ENCODE data around the gene ZNF622. TPM values are rescaled to one million over a fixed set of nuclear protein-coding genes. Genes with fewer than 3 reads are reported as not detected.

Gene ZNF622
- polyA plus RNA-seq, 1 donor (not counting 4 experiments of a cell fraction or from before 2014, with no cell fraction given): 23.1 TPM

DNA sequence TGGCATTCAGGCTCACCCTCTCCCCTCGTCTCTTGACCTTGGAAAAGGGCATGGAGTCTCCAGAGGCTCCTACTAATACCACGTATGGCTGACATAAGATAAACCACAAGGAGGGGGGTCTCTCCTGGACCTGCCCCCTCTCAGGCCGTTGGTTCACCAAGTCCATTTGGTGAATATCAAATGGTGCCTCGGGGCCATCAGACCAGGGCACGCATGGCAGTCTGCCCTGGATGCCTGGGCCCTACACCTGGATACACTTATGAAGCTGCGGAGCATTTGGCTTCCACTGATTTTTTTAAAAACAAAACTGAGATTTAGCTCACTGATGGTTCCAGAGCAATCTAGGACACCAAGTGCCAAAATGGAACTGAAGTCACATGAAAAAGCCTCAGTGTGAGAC is 40.3 kb upstream of the ZNF622 start:
- no peaks in the 10 kb centered on the region for H3K79me2 ChIP-seq (ENCODE audit: control insufficient read depth, insufficient read depth, low read length)
- no peaks in the 10 kb centered on the region for H3K27me3 ChIP-seq (ENCODE audit: control insufficient read depth, extremely low read depth, insufficient read depth, low read length)
- no peak overlapping the region for H2AFZ ChIP-seq (ENCODE audit: control insufficient read depth, low read length)
- no peak overlapping the region for H3K4me2 ChIP-seq (ENCODE audit: control insufficient read depth, extremely low read depth, insufficient read depth, low read depth, low read length)
- H3K9me1 ChIP-seq (ENCODE audit: control insufficient read depth, extremely low read depth, insufficient read depth, low read length): peaks cover 3% of the 10 kb centered on the region
- H3K4me1 ChIP-seq (ENCODE audit: control insufficient read depth, extremely low read depth, insufficient read depth, low read length): peaks cover 19% of the 10 kb centered on the region
- no peaks in the 10 kb centered on the region for H3K9me3 ChIP-seq (ENCODE audit: control insufficient read depth, low read depth, low read length)
- H3K36me3 ChIP-seq (ENCODE audit: control insufficient read depth in 2 of 2, extremely low read depth in 1 of 2, insufficient read depth in 2 of 2, low read length in 2 of 2): no peaks in the 10 kb centered on the region
- H3K27ac ChIP-seq (ENCODE audit: control insufficient read depth, insufficient read depth, low read length): no peak overlapping the region
- dilution Hi-C loops (cut with MboI; ENCODE audit: extremely low pct_ligation_motif_present, low sequenced_read_pairs): no loop called here
- TF ChIP-seq, protein P1, sequence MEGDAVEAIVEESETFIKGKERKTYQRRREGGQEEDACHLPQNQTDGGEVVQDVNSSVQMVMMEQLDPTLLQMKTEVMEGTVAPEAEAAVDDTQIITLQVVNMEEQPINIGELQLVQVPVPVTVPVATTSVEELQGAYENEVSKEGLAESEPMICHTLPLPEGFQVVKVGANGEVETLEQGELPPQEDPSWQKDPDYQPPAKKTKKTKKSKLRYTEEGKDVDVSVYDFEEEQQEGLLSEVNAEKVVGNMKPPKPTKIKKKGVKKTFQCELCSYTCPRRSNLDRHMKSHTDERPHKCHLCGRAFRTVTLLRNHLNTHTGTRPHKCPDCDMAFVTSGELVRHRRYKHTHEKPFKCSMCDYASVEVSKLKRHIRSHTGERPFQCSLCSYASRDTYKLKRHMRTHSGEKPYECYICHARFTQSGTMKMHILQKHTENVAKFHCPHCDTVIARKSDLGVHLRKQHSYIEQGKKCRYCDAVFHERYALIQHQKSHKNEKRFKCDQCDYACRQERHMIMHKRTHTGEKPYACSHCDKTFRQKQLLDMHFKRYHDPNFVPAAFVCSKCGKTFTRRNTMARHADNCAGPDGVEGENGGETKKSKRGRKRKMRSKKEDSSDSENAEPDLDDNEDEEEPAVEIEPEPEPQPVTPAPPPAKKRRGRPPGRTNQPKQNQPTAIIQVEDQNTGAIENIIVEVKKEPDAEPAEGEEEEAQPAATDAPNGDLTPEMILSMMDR (optimal IDR thresholded peaks at IDR 0.05 in 1 of 3, IDR thresholded peaks at IDR 0.05 in 1 of 3, conservative IDR thresholded peaks at IDR 0.05 in 1 of 3; ENCODE audit: extremely low read depth in 1 of 3, insufficient read depth in 2 of 3, low read length in 3 of 3): no peak
- no peak for TF ChIP-seq EZH2 (IDR thresholded peaks at IDR 0.05; ENCODE audit: low read length)
- H3K9ac ChIP-seq (ENCODE audit: control insufficient read depth, extremely low read depth, insufficient read depth, low read length): no peak overlapping the region
- FAIRE-seq (no peak), DNase-seq (ENCODE audit: low read depth, low spot score) (no peak)
- no peaks in the 10 kb centered on the region for H4K20me1 ChIP-seq (ENCODE audit: control insufficient read depth, extremely low read depth, insufficient read depth, low read length)
- H3K4me3 ChIP-seq (ENCODE audit: control insufficient read depth in 2 of 3, extremely low read depth in 1 of 3, insufficient read depth in 2 of 3, low read depth in 1 of 3, low read length in 3 of 3): no peak overlapping the region

DNA sequence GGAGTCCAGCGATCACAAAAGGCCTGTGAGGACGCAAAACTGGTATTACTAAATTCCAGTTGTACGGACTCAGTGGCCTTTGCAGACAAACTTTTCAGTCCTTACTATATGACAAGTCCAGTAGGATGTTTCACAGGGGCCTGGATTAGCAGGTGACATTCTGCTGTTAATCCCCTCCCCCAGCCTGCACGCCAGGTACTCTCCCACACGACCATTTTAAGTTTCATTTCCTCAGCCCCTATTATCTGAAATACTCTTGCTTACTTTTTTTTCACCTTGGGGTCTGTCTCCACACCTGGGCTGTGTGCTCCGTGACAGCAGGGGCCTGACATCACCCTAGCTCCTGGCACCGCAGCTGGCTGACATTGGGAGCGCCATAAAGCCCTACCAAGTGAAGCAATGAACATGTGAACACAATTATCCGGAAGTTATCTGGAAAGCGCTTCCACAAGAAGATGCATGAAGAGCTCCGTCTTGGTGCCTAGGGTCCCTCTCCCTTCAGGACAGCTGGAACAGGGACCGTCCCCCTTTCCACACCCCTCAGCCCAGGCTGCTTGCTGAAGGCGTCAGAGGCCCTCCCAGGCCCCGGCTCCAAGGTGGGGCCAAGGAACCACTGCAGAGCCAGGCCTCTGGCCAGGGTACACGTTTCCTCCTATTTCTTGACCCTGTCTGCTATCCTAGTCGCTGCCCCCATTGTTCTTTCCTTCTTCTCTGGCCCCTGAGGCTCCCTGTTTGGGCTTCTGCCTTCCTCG is 39.7 kb upstream of the ZNF622 start:
- H3K27me3 ChIP-seq (ENCODE audit: control insufficient read depth, extremely low read depth, insufficient read depth, low read length): no peaks in the 10 kb centered on the region
- DNase-seq (ENCODE audit: low read depth, low spot score) (no peak), FAIRE-seq (no peak)
- no peak overlapping the region for H3K4me3 ChIP-seq (ENCODE audit: control insufficient read depth in 2 of 3, extremely low read depth in 1 of 3, insufficient read depth in 2 of 3, low read depth in 1 of 3, low read length in 3 of 3)
- no peak overlapping the region for H3K9ac ChIP-seq (ENCODE audit: control insufficient read depth, extremely low read depth, insufficient read depth, low read length)
- H3K79me2 ChIP-seq (ENCODE audit: control insufficient read depth, insufficient read depth, low read length): no peaks in the 10 kb centered on the region
- H3K4me1 ChIP-seq (ENCODE audit: control insufficient read depth, extremely low read depth, insufficient read depth, low read length): peaks cover 19% of the 10 kb centered on the region
- dilution Hi-C loops (cut with MboI; ENCODE audit: extremely low pct_ligation_motif_present, low sequenced_read_pairs): no loop called here
- H4K20me1 ChIP-seq (ENCODE audit: control insufficient read depth, extremely low read depth, insufficient read depth, low read length): no peaks in the 10 kb centered on the region
- H3K4me2 ChIP-seq (ENCODE audit: control insufficient read depth, extremely low read depth, insufficient read depth, low read depth, low read length): no peak overlapping the region
- TF ChIP-seq, protein P1 (optimal IDR thresholded peaks at IDR 0.05 in 1 of 3, IDR thresholded peaks at IDR 0.05 in 1 of 3, conservative IDR thresholded peaks at IDR 0.05 in 1 of 3; ENCODE audit: extremely low read depth in 1 of 3, insufficient read depth in 2 of 3, low read length in 3 of 3): no peak
- TF ChIP-seq EZH2 (IDR thresholded peaks at IDR 0.05; ENCODE audit: low read length): no peak
- H3K36me3 ChIP-seq (ENCODE audit: control insufficient read depth in 2 of 2, extremely low read depth in 1 of 2, insufficient read depth in 2 of 2, low read length in 2 of 2): no peaks in the 10 kb centered on the region
- H3K9me3 ChIP-seq (ENCODE audit: control insufficient read depth, low read depth, low read length): no peaks in the 10 kb centered on the region
- no peak overlapping the region for H2AFZ ChIP-seq (ENCODE audit: control insufficient read depth, low read length)
- no peak overlapping the region for H3K27ac ChIP-seq (ENCODE audit: control insufficient read depth, insufficient read depth, low read length)
- peaks cover 3% of the 10 kb centered on the region for H3K9me1 ChIP-seq (ENCODE audit: control insufficient read depth, extremely low read depth, insufficient read depth, low read length)

Data from keratinocyte (primary cell).